C4-2B (cell line): Measurements from ENCODE around the gene FDPS.

Experiments
- ZFX ChIP-seq: fragments of 450-650 bp; IDR thresholded peaks from 2 replicates; pipeline ENCODE4 v1.6.1; 2017
- TF ChIP-seq, protein P1 (sequence below): fragments of 450-650 bp; conservative IDR thresholded peaks from 2 replicates; pipeline ENCODE4 v1.5.1; 2017; ENCODE audit warnings: mild to moderate bottlenecking

DNA sequence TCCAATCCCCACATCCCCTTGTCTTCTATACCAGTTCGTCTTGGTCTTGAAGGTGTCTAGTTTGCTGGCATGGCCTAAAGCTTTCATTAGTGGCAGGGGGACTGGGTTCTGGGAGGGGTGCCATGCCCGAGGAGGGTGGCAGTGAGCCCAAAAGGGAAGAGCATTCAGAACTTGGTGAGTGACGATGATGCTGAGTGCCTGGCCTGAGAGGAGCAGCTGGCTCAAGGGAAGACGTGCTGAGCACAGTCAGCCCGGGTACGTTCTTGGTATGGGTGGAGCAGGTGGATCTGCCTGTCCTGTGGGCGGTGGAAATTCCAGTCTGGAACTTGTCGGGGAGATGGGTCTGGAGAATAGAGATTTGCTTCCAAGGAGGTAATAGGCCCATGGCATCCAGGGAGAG lies 4.6 kb downstream of the FDPS start:
- TF ChIP-seq, protein P1, sequence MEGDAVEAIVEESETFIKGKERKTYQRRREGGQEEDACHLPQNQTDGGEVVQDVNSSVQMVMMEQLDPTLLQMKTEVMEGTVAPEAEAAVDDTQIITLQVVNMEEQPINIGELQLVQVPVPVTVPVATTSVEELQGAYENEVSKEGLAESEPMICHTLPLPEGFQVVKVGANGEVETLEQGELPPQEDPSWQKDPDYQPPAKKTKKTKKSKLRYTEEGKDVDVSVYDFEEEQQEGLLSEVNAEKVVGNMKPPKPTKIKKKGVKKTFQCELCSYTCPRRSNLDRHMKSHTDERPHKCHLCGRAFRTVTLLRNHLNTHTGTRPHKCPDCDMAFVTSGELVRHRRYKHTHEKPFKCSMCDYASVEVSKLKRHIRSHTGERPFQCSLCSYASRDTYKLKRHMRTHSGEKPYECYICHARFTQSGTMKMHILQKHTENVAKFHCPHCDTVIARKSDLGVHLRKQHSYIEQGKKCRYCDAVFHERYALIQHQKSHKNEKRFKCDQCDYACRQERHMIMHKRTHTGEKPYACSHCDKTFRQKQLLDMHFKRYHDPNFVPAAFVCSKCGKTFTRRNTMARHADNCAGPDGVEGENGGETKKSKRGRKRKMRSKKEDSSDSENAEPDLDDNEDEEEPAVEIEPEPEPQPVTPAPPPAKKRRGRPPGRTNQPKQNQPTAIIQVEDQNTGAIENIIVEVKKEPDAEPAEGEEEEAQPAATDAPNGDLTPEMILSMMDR = no peak
- TF ChIP-seq ZFX = no peak
